Hair follicle dermal papilla cell (primary cell): Measurements from ENCODE around the gene EBI3. TPM values are rescaled to one million over a fixed set of nuclear protein-coding genes. Genes with fewer than 3 reads are reported as not detected.

Source experiments
- total RNA-seq: library from RNA; depleted of rRNA; stranded (reverse); fragments of >200 nt; gene quantifications from 2 replicates; pipeline ENCODE4 v1.2.3, GENCODE V29; 2012

The EBI3 gene
- not detected in 2 replicates for total RNA-seq

DNA sequence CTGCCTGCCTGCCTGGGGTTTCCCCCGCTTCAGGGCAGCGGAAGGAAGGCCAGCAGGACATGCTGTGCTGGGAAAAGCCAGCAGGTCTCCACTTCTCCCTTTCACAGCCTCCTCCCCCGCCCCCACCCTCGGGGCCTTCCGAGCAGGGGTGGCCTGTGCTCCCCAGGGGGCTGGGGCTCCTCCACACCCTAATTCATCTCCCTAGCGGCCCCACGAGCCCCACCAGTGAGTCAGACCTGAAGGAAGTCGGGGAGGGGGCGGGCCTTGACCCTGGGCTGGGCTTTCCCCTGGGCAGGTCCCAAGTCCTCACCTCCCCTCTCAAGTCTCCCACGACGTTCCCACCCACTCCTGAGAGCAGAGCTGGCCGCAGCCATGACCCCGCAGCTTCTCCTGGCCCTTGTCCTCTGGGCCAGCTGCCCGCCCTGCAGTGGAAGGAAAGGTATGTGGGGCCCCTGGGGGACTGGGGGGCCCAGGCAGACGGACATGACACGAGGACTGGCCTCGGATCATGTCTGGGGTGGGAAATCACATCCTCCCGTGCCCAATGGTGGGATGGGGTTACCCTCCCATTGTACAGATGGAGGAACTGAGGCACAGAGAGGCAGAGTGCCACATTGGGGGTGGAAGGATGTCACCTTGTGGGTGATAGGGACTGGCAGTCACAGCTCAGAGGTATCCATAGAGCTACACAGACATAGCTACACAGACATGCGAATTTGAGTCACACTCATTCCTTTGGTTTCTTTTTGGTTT is at the start of gene EBI3:
Gene EBI3 (plus strand): TSS at position 345 of the 753 bp plus-strand sequence. CDS start 28 bp downstream, at position 373.

DNA sequence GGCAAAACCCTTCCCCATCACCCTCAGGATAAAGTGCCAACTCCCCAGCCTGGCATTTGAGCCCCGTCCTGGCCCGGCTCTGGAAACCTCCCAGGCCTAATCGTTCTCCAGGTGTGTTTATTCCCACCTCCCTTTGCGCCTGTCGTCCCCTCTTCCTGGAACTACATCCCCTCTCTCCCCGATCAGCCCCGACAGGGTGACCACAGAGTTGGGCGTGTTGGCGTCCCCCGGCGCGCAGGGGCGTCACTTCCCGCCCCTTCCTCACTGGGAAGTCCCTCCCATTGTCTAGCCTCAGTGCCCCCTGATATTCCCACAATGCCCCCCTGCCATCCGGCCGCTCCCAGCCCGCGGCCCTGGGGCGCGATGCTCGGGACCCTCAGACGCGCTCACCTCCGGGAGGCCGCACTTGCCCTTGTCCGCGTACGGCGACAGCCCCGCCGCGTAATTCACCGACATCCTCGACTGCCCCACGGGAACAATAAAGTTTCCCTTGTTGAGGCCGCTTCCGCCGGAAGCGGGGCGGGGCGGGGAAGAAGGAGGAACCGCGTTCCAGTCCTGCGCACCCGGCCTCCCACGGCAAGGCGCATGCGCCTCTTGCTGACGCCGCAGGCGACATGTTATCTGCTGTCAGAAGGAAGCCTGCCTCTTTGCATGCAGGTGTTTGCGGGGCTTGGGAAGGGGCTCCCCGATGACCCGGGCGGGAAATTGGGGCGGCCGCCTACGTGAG is 47.1 kb upstream of the EBI3 start, which contains the start of the genes ANKRD24 and SIRT6:
Gene ANKRD24 (plus strand): TSS at position 606 of the 727 bp plus-strand sequence. CDS start 3,737 bp downstream, outside the sequence.
Gene SIRT6 (minus strand): TSS at position 480 of the 727 bp plus-strand sequence. CDS start 24 bp downstream, at position 456.

GRCh38 chr19:4246767-4247593 is 17.7 kb downstream of the EBI3 start, which contains the start of gene YJU2:
Gene YJU2 (plus strand): TSS chr19:4247080. CDS start chr19:4247147, 67 bp downstream.

DNA sequence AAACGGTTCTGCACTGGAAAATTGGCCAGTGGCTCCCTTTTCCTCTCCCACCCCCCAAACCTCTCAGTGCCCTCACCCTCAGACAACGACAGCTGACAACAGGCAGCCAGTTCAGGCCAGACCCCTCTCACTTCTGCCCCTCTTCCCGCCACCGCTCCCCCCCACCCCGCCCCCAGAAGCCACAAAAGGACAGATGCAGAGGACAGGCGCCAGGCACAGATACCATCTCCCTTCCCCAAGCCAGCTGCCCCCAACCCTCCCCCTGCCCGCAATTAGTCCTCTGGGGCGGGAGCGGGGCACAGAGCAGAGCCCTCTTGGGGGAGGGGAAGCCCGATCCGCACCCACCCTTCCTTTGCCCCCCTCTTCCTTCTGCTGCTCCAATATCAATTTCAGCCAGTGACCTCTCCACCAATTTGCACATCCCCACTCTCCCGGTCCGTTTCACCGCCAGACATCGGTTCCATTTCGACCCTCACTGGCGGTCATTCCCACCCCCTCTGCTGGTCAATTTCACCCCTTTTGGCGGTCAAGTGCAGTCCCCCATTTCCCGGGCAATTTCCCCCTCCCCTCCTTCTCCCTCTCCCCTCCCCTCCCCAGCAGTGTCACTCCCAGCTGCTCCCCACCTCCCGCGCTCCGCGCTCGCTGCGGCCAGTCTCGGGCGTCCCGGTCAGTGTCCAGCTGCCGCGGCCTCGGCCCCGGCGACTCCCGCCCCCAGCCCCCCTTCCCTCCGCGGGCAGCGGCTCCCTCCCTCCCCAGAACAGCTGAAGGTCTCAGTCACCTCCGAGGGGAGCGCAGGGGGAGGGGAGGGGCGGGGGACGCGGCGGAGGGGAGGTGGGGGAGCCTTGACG is 49.3 kb downstream of the EBI3 start, which contains the start of gene SHD:
Gene SHD (plus strand): TSS at position 848 of the 848 bp plus-strand sequence. CDS start 798 bp downstream, outside the sequence.

Other genes with a start within 250 kb of the EBI3 start
- gene EEF2, start 244.1 kb upstream of the EBI3 start, total RNA-seq, result 3,111 and 3,559 TPM in 2 replicates
- 22.0 and 25.2 TPM in 2 replicates for gene PIAS4, start 221.8 kb upstream of the EBI3 start, total RNA-seq
- gene ZBTB7A, start 162.6 kb upstream of the EBI3 start, total RNA-seq, result 53.7 and 60.8 TPM in 2 replicates
- gene MAP2K2, start 105.4 kb upstream of the EBI3 start, total RNA-seq, result 150 and 156 TPM in 2 replicates
- not detected in 2 replicates for gene CREB3L3, start 75.9 kb upstream of the EBI3 start, total RNA-seq
- gene SIRT6, start 47.0 kb upstream of the EBI3 start, total RNA-seq, result 11.4 and 14.9 TPM in 2 replicates
- 0.49 and 0.61 TPM in 2 replicates for gene ANKRD24, start 46.8 kb upstream of the EBI3 start, total RNA-seq
- gene YJU2, start 17.6 kb downstream of the EBI3 start, total RNA-seq, result 16.6 and 19.6 TPM in 2 replicates
- gene SHD, start 49.7 kb downstream of the EBI3 start, total RNA-seq, result not detected in 2 replicates
- gene TMIGD2, start 72.9 kb downstream of the EBI3 start, total RNA-seq, result 0.36 TPM in 1 of 2 replicates, not detected in the other
- 5.7 and 7.8 TPM in 2 replicates for gene FSD1, start 75.1 kb downstream of the EBI3 start, total RNA-seq
- 3.1 and 4.9 TPM in 2 replicates for gene STAP2, start 109.3 kb downstream of the EBI3 start, total RNA-seq
- 5.3 and 5.4 TPM in 2 replicates for gene MPND, start 114.0 kb downstream of the EBI3 start, total RNA-seq
- gene SH3GL1, start 171.0 kb downstream of the EBI3 start, total RNA-seq, result 104 and 122 TPM in 2 replicates
- gene CHAF1A, start 173.1 kb downstream of the EBI3 start, total RNA-seq, result 5.2 and 6.4 TPM in 2 replicates
- gene UBXN6, start 228.3 kb downstream of the EBI3 start, total RNA-seq, result 101 and 116 TPM in 2 replicates
- gene HDGFL2, start 242.8 kb downstream of the EBI3 start, total RNA-seq, result 58.1 and 65.7 TPM in 2 replicates